Bronchial epithelial cell (primary cell): ENCODE measurements around the gene PMS1. TPM values are rescaled to one million over a fixed set of nuclear protein-coding genes. Genes with fewer than 3 reads are reported as not detected.

ENCODE experiments used
- DNase-seq: peaks from one replicate; pipeline ENCODE4 v3.0.0-alpha.2; 2010; ENCODE audit warnings: low read depth
- FAIRE-seq: peaks from 2 replicates; lab custom pipeline; 2011; peaks lifted over from hg19 to GRCh38; lab: Jason Lieb, UNC
- H3K27me3 ChIP-seq: 2 replicates; pipeline ENCODE4 v1.5.1; 2011; ENCODE audit warnings: low read length; ENCODE audit not compliant: control insufficient read depth, insufficient read depth
- H3K36me3 ChIP-seq: 2 replicates; pipeline ENCODE4 v1.5.1; 2011; ENCODE audit warnings: low read length; ENCODE audit not compliant: control insufficient read depth, insufficient read depth
- H3K4me3 ChIP-seq: 2 replicates; pipeline ENCODE4 v1.5.1; 2011; ENCODE audit warnings: mild to moderate bottlenecking, low read depth, low read length, control low read depth
- total RNA-seq: library from RNA; depleted of rRNA; stranded (reverse); fragments of >200 nt; gene quantifications from 2 replicates; pipeline ENCODE4 v1.2.1, GENCODE V29; 2014
- TF ChIP-seq, protein P1 (sequence below): IDR thresholded peaks from 2 replicates; pipeline ENCODE4 v1.5.1; 2011; ENCODE audit warnings: mild to moderate bottlenecking, moderate library complexity, low read length, control low read depth, inconsistent platforms; ENCODE audit not compliant: insufficient read depth, severe bottlenecking

PMS1 gene
- total RNA-seq, 1 donor from 2014 or later = 22.6 TPM

DNA sequence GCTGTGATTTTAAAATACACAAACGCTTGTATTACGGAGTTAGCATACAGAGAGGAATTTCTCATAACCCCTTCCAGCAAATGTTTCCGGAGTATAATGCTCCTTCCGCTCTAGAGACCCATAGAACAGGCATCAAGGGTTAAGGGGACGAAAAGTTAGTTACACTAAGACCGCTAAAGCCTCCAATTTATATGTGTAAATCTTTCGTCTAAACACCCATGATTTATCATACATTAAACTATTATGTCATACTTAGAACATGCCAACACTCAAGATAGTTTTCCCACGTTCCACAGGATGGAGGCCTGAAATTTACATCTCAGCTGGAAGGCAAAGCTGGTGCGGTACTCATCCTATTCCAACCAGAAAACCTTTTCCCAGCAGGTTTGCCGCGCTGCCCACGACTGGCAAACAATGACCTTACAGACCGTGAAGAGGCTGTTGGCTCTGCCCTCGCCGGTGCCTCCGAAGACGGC lies 761 bp upstream of the PMS1 start:
- Histone ChIP-seq H3K36me3 (peaks cover 9% of the 10 kb centered on the region), H3K27me3 (no peaks in the 10 kb centered on the region), H3K4me3 (peak overlapping the region; percentile 97)
- DNase-seq (peak; percentile 50), FAIRE-seq (no peak)
- TF ChIP-seq, protein P1, sequence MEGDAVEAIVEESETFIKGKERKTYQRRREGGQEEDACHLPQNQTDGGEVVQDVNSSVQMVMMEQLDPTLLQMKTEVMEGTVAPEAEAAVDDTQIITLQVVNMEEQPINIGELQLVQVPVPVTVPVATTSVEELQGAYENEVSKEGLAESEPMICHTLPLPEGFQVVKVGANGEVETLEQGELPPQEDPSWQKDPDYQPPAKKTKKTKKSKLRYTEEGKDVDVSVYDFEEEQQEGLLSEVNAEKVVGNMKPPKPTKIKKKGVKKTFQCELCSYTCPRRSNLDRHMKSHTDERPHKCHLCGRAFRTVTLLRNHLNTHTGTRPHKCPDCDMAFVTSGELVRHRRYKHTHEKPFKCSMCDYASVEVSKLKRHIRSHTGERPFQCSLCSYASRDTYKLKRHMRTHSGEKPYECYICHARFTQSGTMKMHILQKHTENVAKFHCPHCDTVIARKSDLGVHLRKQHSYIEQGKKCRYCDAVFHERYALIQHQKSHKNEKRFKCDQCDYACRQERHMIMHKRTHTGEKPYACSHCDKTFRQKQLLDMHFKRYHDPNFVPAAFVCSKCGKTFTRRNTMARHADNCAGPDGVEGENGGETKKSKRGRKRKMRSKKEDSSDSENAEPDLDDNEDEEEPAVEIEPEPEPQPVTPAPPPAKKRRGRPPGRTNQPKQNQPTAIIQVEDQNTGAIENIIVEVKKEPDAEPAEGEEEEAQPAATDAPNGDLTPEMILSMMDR = no peak

DNA sequence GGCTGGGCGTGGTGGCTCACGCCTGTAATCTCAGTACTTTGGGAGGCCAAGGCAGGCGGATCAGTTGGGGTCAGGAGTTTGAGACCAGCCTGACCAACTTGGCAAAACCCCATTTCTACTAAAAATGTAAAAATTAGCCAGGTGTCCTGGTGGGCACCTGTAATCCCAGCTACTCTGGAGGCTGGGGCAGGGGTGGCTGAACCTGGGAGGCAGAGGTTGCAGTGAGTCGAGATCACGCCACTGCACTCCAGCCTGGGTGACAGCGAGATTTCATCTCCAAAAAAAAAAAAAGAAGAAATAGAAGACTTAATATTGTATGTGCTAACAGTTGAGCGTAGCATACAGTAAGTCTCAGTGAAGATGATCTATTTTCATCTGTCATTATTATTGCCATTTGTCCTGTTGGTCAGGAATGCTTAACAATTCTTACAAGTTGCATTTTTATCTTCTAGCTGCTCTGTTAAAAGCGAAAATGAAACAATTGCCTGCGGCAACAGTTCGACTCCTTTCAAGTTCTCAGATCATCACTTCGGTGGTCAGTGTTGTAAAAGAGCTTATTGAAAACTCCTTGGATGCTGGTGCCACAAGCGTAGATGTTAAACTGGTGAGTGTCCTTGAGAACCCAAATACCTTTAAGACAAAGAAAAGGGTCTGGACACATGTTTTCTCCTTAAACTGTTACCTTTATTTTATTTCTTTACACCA lies 7.2 kb downstream of the PMS1 start:
- H3K4me3 ChIP-seq = no peak overlapping the region
- no peaks in the 10 kb centered on the region for H3K27me3 ChIP-seq
- peaks cover 4% of the 10 kb centered on the region for H3K36me3 ChIP-seq
- DNase-seq (no peak), FAIRE-seq (no peak)
- TF ChIP-seq, protein P1 = no peak

DNA sequence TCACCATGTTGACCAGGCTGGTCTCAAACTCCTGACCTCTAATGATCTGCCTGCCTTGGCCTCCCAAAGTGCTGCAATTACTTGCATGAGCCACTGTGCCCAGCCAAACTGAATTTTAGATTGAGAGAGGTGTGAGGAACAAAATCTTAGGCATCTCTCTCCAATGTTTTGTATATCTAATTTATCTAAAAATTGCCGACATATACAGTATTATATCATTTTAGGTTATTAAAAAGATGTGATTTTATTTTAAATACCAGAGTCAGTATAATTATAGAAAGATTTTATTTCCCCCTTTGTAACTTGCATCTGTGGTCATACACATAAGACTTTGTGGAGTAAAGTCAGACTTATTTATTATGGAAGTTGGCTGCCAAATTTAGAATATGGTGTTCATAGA lies 10.1 kb downstream of the PMS1 start:
- no peaks in the 10 kb centered on the region for H3K27me3 ChIP-seq

DNA sequence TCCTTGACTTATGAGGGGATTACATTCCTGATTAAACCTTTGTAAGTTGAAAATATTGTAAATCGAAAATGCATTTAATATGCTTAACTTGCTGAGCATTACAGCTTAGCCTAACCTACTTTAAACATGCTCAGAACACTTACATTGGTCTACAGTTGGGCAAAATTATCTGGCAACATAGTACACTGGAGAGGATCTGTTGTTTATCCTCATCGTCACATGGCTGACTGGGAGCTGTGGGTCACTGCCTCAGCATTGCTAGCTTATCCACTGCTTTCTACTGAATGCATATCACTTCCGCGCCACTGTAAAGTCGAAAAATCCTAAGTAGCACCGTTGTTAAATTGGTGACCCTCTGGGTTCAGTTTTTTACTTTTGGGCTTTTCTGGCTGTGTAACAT lies 13.7 kb downstream of the PMS1 start:
- H3K36me3 ChIP-seq = peaks cover 2% of the 10 kb centered on the region
- H3K4me3 ChIP-seq = no peak overlapping the region
- no peak for FAIRE-seq
- TF ChIP-seq, protein P1 = no peak
- no peaks in the 10 kb centered on the region for H3K27me3 ChIP-seq
- DNase-seq = no peak

More for the DNA sequence above, 10.1 kb downstream of the PMS1 start:
- DNase-seq = no peak
- TF ChIP-seq, protein P1 = no peak
- H3K36me3 ChIP-seq = peaks cover 4% of the 10 kb centered on the region
- no peak for FAIRE-seq
- H3K4me3 ChIP-seq = no peak overlapping the region

DNA sequence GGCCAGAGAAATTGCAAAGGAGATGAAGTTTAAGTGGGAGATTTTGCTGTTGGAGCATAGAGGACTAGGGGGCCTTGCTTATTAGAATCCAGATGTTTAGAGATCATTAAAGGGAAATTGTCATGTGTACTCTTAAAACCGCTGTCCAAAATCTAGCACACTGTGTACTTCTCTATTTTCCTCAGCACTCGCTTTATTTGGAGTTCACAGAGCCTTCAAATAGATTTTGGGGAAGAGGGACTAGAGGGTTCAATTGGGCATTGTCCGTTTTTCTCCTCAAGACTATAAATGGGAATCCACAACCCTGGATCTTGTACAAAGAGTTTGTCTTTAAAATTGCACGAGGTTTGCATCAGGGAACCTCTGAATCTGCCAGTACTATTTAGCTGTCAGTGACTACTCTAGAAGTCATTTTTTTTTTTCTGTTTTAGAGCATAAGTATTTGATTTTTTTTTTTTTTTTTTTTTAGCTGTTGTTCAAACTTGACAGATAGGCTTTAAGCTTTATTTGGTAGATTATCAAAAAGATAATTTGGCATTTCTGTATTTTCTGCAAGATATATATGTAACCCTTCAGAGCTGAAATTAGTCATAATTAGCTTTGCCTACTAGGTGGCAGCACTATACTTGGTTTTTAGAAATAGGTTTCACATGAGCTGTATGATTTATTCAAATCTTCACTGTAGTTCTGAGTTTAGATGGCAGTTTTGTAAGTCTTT lies 14.2 kb downstream of the PMS1 start:
- TF ChIP-seq, protein P1 = peak; percentile 36
- H3K36me3 ChIP-seq = peaks cover under 1% of the 10 kb centered on the region
- FAIRE-seq (no peak), DNase-seq (peak; percentile 55)
- H3K4me3 ChIP-seq = no peak overlapping the region
- H3K27me3 ChIP-seq = no peaks in the 10 kb centered on the region

DNA sequence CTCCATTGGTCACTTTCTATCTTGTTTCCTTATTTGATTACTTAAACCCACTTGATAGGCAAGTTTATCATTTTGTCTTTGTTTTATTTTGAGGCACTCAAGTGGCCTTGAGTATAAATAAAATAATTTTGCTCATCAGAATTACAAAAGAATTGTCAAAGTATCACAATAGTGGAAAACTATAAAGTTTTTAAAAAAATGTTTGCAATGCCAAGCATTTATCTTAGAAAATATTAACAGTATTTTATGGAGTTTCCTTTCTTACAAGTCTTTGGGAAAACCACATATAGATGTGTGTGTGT lies 14.7 kb downstream of the PMS1 start:
- no peak for FAIRE-seq
- H3K4me3 ChIP-seq = no peak overlapping the region
- DNase-seq = no peak
- TF ChIP-seq, protein P1 = no peak
- H3K36me3 ChIP-seq = peaks cover 1% of the 10 kb centered on the region
- H3K27me3 ChIP-seq = no peaks in the 10 kb centered on the region
